GM12891 (cell line): ENCODE results near the gene RNF222.

Experiments used
- PAX5 ChIP-seq: IDR thresholded peaks from 2 replicates; pipeline ENCODE4 v1.6.1; 2011; ENCODE audit warnings: low read length, moderate library complexity, mild to moderate bottlenecking; ENCODE audit not compliant: insufficient read depth, severe bottlenecking
- POLR2A ChIP-seq: IDR thresholded peaks from 2 replicates; pipeline ENCODE4 v1.6.1; 2011; ENCODE audit warnings: low read depth, low read length, control low read depth
- POLR2AphosphoS5 ChIP-seq: IDR thresholded peaks from 2 replicates; pipeline ENCODE4 v1.6.1; 2011; ENCODE audit warnings: low read depth, low read length, control low read depth
- SPI1 ChIP-seq: IDR thresholded peaks from 2 replicates; pipeline ENCODE4 v1.6.1; 2011; ENCODE audit warnings: low read depth, low read length, control low read depth
- TAF1 ChIP-seq: IDR thresholded peaks from 2 replicates; pipeline ENCODE4 v1.6.1; 2011; ENCODE audit warnings: low read depth, low read length, control low read depth

GRCh38 chr17:8445536-8445935 is 47.9 kb upstream of the RNF222 start:
- TF ChIP-seq POLR2A = no peak
- no peak for TF ChIP-seq POLR2AphosphoS5
- TF ChIP-seq TAF1 = no peak
- no peak for TF ChIP-seq SPI1
- TF ChIP-seq PAX5 = no peak
